ENCODE data around the gene CNDP1.

DNA sequence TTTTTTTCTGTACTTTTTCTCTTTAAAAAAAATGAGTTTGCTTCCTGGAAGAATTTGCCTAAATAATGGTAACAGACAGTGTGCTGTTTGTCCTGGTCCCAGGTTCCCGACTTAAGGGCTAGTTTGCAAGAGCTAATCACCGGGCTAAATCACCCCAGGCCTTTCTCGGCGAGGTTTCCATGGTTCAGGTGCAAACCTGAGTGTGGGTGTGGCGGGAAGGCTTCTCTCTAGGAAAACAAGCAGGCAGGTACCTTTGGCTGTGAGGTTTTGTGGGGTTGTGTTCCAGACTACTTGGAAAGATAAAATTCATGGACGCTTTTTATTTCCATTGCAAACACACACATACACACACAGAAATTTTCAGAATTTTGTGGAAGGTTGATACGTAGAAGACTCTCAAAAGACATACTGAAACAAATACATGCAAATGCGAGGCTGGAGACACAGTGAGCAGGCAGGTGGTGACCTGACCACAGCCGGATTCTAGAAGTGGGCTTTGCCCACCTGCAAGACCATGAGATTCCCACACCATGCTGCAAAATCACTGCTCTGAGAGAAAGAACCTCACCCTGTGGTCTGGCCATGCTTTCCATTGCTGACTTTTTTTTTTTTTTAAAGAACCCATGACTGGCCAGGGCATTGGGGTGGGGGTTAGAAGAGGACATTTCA, 815 bp downstream of the CNDP1 start:
- TF ChIP-seq, protein P1, sequence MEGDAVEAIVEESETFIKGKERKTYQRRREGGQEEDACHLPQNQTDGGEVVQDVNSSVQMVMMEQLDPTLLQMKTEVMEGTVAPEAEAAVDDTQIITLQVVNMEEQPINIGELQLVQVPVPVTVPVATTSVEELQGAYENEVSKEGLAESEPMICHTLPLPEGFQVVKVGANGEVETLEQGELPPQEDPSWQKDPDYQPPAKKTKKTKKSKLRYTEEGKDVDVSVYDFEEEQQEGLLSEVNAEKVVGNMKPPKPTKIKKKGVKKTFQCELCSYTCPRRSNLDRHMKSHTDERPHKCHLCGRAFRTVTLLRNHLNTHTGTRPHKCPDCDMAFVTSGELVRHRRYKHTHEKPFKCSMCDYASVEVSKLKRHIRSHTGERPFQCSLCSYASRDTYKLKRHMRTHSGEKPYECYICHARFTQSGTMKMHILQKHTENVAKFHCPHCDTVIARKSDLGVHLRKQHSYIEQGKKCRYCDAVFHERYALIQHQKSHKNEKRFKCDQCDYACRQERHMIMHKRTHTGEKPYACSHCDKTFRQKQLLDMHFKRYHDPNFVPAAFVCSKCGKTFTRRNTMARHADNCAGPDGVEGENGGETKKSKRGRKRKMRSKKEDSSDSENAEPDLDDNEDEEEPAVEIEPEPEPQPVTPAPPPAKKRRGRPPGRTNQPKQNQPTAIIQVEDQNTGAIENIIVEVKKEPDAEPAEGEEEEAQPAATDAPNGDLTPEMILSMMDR (IDR thresholded peaks at IDR 0.05; ENCODE audit: low read length) = no peak
- no peak for TF ChIP-seq EZH2 (optimal IDR thresholded peaks at IDR 0.05; ENCODE audit: low read depth, low read length)
